NT2/D1 (cell line): Measurements from ENCODE around the gene PYGO2.
"Not testable (repeated sequence)": the region's sequence is repeated elsewhere in the genome, so short reads cannot be mapped to it uniquely, and the experiment has no call there.

ENCODE experiments used
- DNase-seq: peaks from one replicate; pipeline ENCODE4 v3.0.0-alpha.2; 2011; ENCODE audit warnings: low read depth, low spot score
- H3K27me3 ChIP-seq: 2 replicates; pipeline ENCODE4 v1.6.0; 2011; ENCODE audit warnings: mild to moderate bottlenecking; ENCODE audit not compliant: insufficient read length, insufficient read depth
- H3K36me3 ChIP-seq: 2 replicates; pipeline ENCODE4 v1.6.1; 2011; ENCODE audit warnings: mild to moderate bottlenecking, low read length, mixed read lengths; ENCODE audit not compliant: insufficient read depth, insufficient read length
- H3K4me1 ChIP-seq: 2 replicates; pipeline ENCODE4 v1.5.1; 2011; ENCODE audit not compliant: insufficient read depth, insufficient read length
- H3K4me3 ChIP-seq: 2 replicates; pipeline ENCODE4 v1.5.1; 2011; ENCODE audit warnings: low read depth; ENCODE audit not compliant: insufficient read length
- H3K9ac ChIP-seq: 2 replicates; pipeline ENCODE4 v1.6.0; 2011; ENCODE audit warnings: low read depth; ENCODE audit not compliant: insufficient read length
- H3K9me3 ChIP-seq: 2 replicates; pipeline ENCODE4 v1.5.1; 2011; ENCODE audit warnings: mild to moderate bottlenecking, low read length; ENCODE audit not compliant: insufficient read depth
- SUZ12 ChIP-seq: IDR thresholded peaks from 2 replicates; pipeline ENCODE4 v1.6.1; 2011; ENCODE audit not compliant: insufficient read length, insufficient read depth; ENCODE audit errors: extremely low read depth
- YY1 ChIP-seq: IDR thresholded peaks from 2 replicates; pipeline ENCODE4 v1.6.1; 2011; ENCODE audit not compliant: insufficient read length, insufficient read depth
- ZNF274 ChIP-seq: IDR thresholded peaks from 2 replicates; pipeline ENCODE4 v1.6.1; 2011; ENCODE audit warnings: mild to moderate bottlenecking, low read depth, low read length

PYGO2 gene

GRCh38 chr1:154925335-154926170, 36.0 kb downstream of the PYGO2 start:
- Histone ChIP-seq H3K36me3 (peaks cover 54% of the 10 kb centered on the region), H3K4me3 (no peak overlapping the region), H3K9ac (no peak overlapping the region), H3K4me1 (no peaks in the 10 kb centered on the region), H3K27me3 (no peaks in the 10 kb centered on the region), H3K9me3 (no peaks in the 10 kb centered on the region)
- DNase-seq: no peak
- TF ChIP-seq SUZ12 (no peak), YY1 (no peak), ZNF274 (no peak)

- Histone ChIP-seq H3K4me3 (no peak overlapping the region), H3K9ac (no peak overlapping the region), H3K36me3 (peaks cover 50% of the 10 kb centered on the region), H3K27me3 (no peaks in the 10 kb centered on the region), H3K9me3 (no peaks in the 10 kb centered on the region), H3K4me1 (no peaks in the 10 kb centered on the region)
- TF ChIP-seq YY1: no peak
- no peak for TF ChIP-seq SUZ12
- TF ChIP-seq ZNF274: no peak
- no peak for DNase-seq
These were observed 37.9 kb downstream of the PYGO2 start for GRCh38 chr1:154923695-154924094.

- Histone ChIP-seq H3K27me3 (no peaks in the 10 kb centered on the region), H3K4me3 (no peak overlapping the region), H3K36me3 (no peaks in the 10 kb centered on the region), H3K9me3 (peaks cover 15% of the 10 kb centered on the region), H3K9ac (no peak overlapping the region), H3K4me1 (no peaks in the 10 kb centered on the region)
- DNase-seq: no peak
- no peak for TF ChIP-seq YY1
- TF ChIP-seq ZNF274: no peak
- no peak for TF ChIP-seq SUZ12
These were observed 48.3 kb downstream of the PYGO2 start for GRCh38 chr1:154913273-154913672.

GRCh38 chr1:154912755-154913154, 48.8 kb downstream of the PYGO2 start:
- no peak for DNase-seq
- no peaks in the 10 kb centered on the region for H3K27me3 ChIP-seq
- H3K4me3 ChIP-seq: no peak overlapping the region
- H3K4me1 ChIP-seq: no peaks in the 10 kb centered on the region
- TF ChIP-seq YY1 (no peak), SUZ12 (no peak), ZNF274 (no peak)
- H3K9ac ChIP-seq: no peak overlapping the region
- H3K9me3 ChIP-seq: peaks cover 21% of the 10 kb centered on the region
- H3K36me3 ChIP-seq: no peaks in the 10 kb centered on the region

- Histone ChIP-seq H3K4me3 (no peak overlapping the region), H3K9me3 (peaks cover 28% of the 10 kb centered on the region), H3K9ac (no peak overlapping the region), H3K36me3 (no peaks in the 10 kb centered on the region), H3K27me3 (no peaks in the 10 kb centered on the region), H3K4me1 (no peaks in the 10 kb centered on the region)
- DNase-seq: no peak
- TF ChIP-seq SUZ12: no peak
- no peak for TF ChIP-seq ZNF274
- no peak for TF ChIP-seq YY1
These were observed 49.7 kb downstream of the PYGO2 start for GRCh38 chr1:154911691-154912550.

GRCh38 chr1:154910851-154911250, 50.7 kb downstream of the PYGO2 start:
- Histone ChIP-seq H3K4me3 (no peak overlapping the region), H3K9ac (no peak overlapping the region), H3K36me3 (no peaks in the 10 kb centered on the region), H3K27me3 (no peaks in the 10 kb centered on the region), H3K9me3 (peaks cover 31% of the 10 kb centered on the region), H3K4me1 (no peaks in the 10 kb centered on the region)
- no peak for DNase-seq
- TF ChIP-seq ZNF274 (no peak), SUZ12 (no peak), YY1 (no peak)

- no peak for TF ChIP-seq ZNF274
- TF ChIP-seq YY1: no peak
- TF ChIP-seq SUZ12: no peak
- Histone ChIP-seq H3K36me3 (no peaks in the 10 kb centered on the region), H3K9me3 (peaks cover 31% of the 10 kb centered on the region), H3K27me3 (no peaks in the 10 kb centered on the region), H3K9ac (no peak overlapping the region), H3K4me1 (no peaks in the 10 kb centered on the region), H3K4me3 (no peak overlapping the region)
- no peak for DNase-seq
These were observed 52.6 kb downstream of the PYGO2 start for GRCh38 chr1:154908937-154909336.

- peaks cover 31% of the 10 kb centered on the region for H3K9me3 ChIP-seq
- H3K4me3 ChIP-seq, H3K9ac ChIP-seq, H3K36me3 ChIP-seq, DNase-seq, H3K27me3 ChIP-seq, H3K4me1 ChIP-seq: not testable (repeated sequence)
These were observed 53.5 kb downstream of the PYGO2 start for GRCh38 chr1:154908129-154908528.
